Measurements from ENCODE around the gene CNGA4. TPM values are rescaled to one million over a fixed set of nuclear protein-coding genes. Genes with fewer than 3 reads are reported as not detected.

Gene CNGA4
- total RNA-seq, 2 experiments from 2014 or later, result 0.20 to 0.30 TPM

DNA sequence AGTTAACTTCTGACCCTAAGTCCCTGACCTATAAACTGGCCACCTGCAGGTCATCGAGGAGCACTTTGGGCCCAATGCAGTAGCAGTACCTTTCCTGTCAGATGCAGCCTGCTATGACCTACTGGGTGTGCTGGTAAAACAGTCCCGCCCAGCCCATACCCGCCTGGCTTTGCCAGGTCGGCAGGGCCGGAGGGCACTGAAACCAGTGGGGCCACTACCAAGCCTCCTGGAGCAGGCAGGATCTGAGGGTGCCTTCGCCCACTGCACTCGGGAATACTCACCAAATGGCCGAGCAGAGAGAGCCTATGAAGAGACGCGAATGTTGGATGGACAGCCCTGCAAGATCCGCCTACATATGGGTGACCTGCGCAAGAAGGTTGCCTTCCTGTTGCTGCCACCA lies 29.1 kb upstream of the CNGA4 start:
- Mint-ChIP-seq H3K27me3 (no peaks in the 10 kb centered on the region), H3K36me3 (ENCODE audit: low read depth) (peaks cover 15% of the 10 kb centered on the region), H3K4me3 (no peak overlapping the region), H3K9me3 (no peaks in the 10 kb centered on the region), H3K27ac (no peak overlapping the region), H3K4me1 (no peaks in the 10 kb centered on the region)
- POLR2A ChIA-PET, result no interaction called here
- DNase-seq, result no peak
- CTCF ChIA-PET, result no interaction called here

DNA sequence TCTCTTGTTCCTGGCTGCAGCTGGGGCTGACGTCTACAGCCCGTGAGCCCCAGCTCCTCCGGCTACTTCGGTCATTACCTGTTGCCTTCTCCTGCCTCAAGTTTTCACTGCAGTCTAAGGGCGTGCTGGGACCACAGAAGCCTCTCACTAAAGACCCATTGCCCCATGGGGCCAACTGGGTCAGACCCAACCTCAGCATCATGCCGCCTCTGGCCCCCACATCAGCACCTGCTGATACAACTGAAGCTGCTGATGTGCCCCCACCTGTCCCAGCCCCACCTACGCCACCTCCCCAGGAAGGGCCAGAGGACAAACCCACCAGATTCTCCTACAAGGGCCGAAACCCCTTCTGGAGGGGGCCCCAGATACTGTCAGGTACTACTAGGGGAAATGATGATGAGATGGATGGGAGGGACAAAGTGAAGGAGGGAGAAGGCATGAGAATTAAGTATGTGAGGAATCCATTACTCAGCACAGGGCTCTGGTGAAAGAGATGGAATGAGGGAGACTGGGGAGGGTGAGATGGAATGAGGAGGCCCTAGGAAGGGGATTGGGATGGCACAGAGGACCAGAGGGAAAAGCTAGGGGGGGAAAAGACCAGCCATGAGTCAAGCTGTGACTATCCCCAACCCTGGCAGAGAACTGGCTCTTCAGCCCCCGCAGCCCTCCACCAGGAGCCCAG lies 28.5 kb upstream of the CNGA4 start:
- Mint-ChIP-seq H3K27me3 (no peaks in the 10 kb centered on the region), H3K4me3 (no peak overlapping the region), H3K36me3 (ENCODE audit: low read depth) (peaks cover 17% of the 10 kb centered on the region), H3K4me1 (no peaks in the 10 kb centered on the region), H3K27ac (no peak overlapping the region), H3K9me3 (no peaks in the 10 kb centered on the region)
- CTCF ChIA-PET, result no interaction called here
- DNase-seq, result no peak
- POLR2A ChIA-PET, result no interaction called here

DNA sequence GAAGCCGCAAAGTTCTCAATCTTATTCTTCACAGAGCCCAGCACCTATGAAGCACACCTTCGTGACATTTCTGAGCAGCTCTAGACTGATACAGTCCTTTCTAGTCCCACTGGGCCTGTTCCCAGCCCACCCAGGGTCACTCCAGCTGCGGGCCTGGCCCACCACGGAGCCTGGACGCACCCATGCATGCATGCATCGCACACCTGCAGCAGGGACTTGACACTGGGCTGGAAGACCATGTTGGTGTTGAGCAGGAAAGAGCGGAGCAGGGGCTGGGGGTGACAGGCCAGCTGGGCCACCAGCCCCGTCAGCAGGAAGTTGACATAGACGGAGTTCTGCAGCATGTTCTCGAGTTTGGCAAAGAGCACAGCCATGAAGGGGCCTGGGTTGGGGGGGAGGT lies 24.4 kb upstream of the CNGA4 start:
- Mint-ChIP-seq H3K36me3 (ENCODE audit: low read depth) (peaks cover 19% of the 10 kb centered on the region), H3K27me3 (no peaks in the 10 kb centered on the region), H3K27ac (no peak overlapping the region), H3K4me1 (peaks cover 5% of the 10 kb centered on the region), H3K4me3 (no peak overlapping the region), H3K9me3 (no peaks in the 10 kb centered on the region)
- ChIA-PET POLR2A (no interaction called here), CTCF (no interaction called here)
- DNase-seq, result no peak

DNA sequence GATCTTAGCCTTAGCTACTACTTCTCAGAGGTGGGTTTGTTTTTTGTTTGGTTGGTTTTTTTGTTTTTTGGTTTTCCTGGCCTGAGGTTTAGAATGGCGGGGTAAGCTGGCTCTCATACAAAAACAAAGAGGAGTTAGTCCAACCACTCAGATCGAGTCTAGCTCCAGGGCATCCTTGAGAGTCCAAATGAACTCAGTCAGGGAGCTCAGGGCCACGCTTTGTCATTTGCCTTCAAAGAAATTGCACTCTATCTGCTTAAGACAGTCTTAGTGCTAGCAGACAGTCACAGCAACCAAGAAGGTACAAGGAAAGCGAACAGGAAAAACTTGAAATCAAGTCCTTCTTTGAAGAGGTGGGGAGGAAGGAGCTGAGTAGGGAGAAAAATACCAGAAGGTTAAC lies 22.4 kb upstream of the CNGA4 start:
- ChIA-PET CTCF (interaction anchor here (0.7 to 1.8 kb wide), 3 partner anchors 34 to 146 kb away, joined by 3 to 4 read pairs (median 3); no protein-coding TSS in a partner anchor), POLR2A (interaction anchor here (0.9 to 2.3 kb wide), 2 partner anchors 18 to 41 kb away, joined by 3 to 7 read pairs; partner anchors contain the start of gene FHIP1B)
- no peaks in the 10 kb centered on the region for H3K9me3 Mint-ChIP-seq
- no peaks in the 10 kb centered on the region for H3K27me3 Mint-ChIP-seq
- peaks cover 9% of the 10 kb centered on the region for H3K4me1 Mint-ChIP-seq
- H3K4me3 Mint-ChIP-seq, result no peak overlapping the region
- no peak for DNase-seq
- H3K27ac Mint-ChIP-seq, result no peak overlapping the region
- H3K36me3 Mint-ChIP-seq (ENCODE audit: low read depth), result peaks cover 29% of the 10 kb centered on the region

DNA sequence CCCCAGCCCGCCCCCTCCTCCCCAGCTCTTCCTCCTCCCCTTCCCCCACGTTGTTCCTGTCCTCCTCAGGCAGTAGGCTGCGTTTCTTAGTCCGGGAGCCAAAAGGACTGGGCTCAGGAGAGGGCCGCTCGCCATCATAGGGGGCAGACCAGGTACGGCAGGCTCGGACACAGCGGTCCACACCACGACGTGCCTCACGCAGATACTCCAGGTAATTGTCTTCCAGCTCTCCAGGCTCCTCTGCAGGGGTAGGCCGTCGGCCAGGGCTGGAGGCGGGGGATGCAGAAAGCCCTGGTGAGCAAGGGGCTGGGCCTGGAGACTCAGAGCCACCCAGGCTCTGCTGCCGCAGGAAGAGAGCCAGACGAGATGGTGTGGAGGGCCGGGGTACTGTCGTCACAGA lies 21.2 kb upstream of the CNGA4 start:
- Mint-ChIP-seq H3K27ac (no peak overlapping the region), H3K36me3 (ENCODE audit: low read depth) (peaks cover 37% of the 10 kb centered on the region), H3K27me3 (no peaks in the 10 kb centered on the region), H3K9me3 (no peaks in the 10 kb centered on the region), H3K4me3 (no peak overlapping the region), H3K4me1 (peaks cover 9% of the 10 kb centered on the region)
- no peak for DNase-seq
- ChIA-PET CTCF (no interaction called here), POLR2A (interaction anchor here (1.1 kb wide), 1 partner anchor 12 kb away, joined by 3 read pairs; no protein-coding TSS in a partner anchor)

DNA sequence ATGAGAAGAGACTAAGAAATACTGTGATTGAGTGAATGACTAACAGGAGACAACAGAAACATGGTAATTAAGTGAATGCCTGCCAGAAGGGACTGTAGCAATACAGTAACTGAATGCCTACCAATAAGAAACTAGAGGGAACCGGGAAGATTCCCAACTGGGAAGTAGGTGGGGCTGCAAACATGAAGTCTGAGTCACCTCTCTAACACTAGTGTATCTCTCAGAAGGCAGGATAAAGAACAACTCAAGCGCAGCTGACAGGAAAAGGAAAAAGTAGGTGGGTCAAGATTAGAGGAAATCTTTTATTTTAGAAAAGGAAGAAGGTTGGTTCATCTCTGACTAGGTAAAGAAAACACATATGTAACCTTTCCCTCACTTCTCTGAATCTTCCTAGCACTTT lies 19.5 kb upstream of the CNGA4 start:
- H3K4me3 Mint-ChIP-seq, result no peak overlapping the region
- H3K9me3 Mint-ChIP-seq, result no peaks in the 10 kb centered on the region
- no peak for DNase-seq
- peaks cover 9% of the 10 kb centered on the region for H3K4me1 Mint-ChIP-seq
- CTCF ChIA-PET, result no interaction called here
- POLR2A ChIA-PET, result interaction anchor here (1.1 kb wide), 1 partner anchor 184 kb away, joined by 3 read pairs; no protein-coding TSS in a partner anchor
- peaks cover 37% of the 10 kb centered on the region for H3K36me3 Mint-ChIP-seq (ENCODE audit: low read depth)
- H3K27me3 Mint-ChIP-seq, result no peaks in the 10 kb centered on the region
- no peak overlapping the region for H3K27ac Mint-ChIP-seq

DNA sequence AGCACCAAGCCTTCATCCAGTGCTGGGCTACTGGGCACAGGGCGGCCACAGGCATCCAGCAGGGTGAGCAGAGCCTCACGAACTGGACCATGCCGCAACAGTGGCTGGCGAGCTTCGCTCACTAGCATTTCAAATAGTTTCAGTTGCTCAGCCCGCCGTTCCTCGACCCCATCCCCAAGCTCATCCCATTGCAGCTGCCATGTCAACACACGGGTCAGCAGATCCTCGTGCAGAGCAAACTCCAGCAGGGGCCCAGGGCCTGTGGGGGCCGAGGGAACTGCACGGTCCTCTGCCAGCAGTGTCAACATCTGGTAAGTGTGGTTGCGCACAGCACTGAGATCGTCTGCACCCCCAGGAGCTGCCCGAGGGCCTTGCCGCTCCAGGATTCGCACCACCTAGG lies 15.0 kb upstream of the CNGA4 start:
- Mint-ChIP-seq H3K4me1 (peaks cover 17% of the 10 kb centered on the region), H3K27me3 (no peaks in the 10 kb centered on the region), H3K36me3 (ENCODE audit: low read depth) (peaks cover 29% of the 10 kb centered on the region), H3K27ac (no peak overlapping the region), H3K4me3 (no peak overlapping the region), H3K9me3 (no peaks in the 10 kb centered on the region)
- POLR2A ChIA-PET, result interaction anchor here (1.3 kb wide), 1 partner anchor 17 kb away, joined by 3 read pairs; no protein-coding TSS in a partner anchor
- DNase-seq, result no peak
- CTCF ChIA-PET, result no interaction called here

DNA sequence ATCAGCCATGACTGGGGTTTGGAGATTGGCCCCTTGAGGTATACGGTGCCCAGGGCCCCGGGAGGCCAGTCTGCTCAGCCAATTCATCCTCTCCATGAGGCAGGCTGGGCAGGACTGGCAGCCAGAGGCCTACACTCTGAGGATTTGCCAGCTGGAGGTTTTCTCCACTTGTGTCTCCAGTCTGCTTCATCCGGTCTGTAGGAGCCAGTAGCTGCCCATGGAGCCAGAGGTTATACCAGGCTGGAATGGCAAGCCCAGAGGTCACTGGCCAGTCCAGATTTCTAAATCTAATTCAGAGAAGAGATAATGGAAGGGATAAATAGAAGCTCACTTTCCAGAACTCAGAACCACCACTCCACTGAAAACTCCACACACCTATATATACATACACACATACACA lies 14.5 kb upstream of the CNGA4 start:
- Mint-ChIP-seq H3K9me3 (no peaks in the 10 kb centered on the region), H3K4me1 (peaks cover 16% of the 10 kb centered on the region), H3K36me3 (ENCODE audit: low read depth) (peaks cover 31% of the 10 kb centered on the region), H3K27ac (no peak overlapping the region), H3K4me3 (no peak overlapping the region), H3K27me3 (no peaks in the 10 kb centered on the region)
- ChIA-PET POLR2A (interaction anchor here (1.3 kb wide), 1 partner anchor 18 kb away, joined by 3 read pairs; no protein-coding TSS in a partner anchor), CTCF (no interaction called here)
- no peak for DNase-seq

DNA sequence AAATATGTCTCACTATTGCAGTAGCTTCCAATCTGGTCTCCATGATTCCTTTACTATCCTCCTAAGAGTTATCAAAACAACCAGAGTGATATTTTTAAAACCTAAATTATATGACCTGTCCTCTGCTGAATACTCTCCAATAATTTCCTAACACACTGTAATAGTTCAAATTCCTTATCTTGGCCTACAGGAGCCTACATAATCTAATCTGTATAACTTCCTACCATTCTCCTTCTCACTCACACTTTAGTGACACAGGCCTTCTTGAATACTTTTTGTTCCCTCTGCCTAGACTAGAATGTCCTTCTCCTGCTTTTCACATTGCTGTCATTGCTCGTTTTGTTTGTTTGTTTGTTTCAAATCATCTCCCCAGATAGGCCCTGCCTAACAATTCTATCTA lies 13.9 kb upstream of the CNGA4 start:
- POLR2A ChIA-PET, result interaction anchor here (1.3 kb wide), 2 partner anchors 10 to 19 kb away, joined by 3 read pairs; no protein-coding TSS in a partner anchor
- no peak overlapping the region for H3K4me3 Mint-ChIP-seq
- no peaks in the 10 kb centered on the region for H3K27me3 Mint-ChIP-seq
- no peak for DNase-seq
- CTCF ChIA-PET, result no interaction called here
- peaks cover 17% of the 10 kb centered on the region for H3K4me1 Mint-ChIP-seq
- no peak overlapping the region for H3K27ac Mint-ChIP-seq
- peaks cover 30% of the 10 kb centered on the region for H3K36me3 Mint-ChIP-seq (ENCODE audit: low read depth)
- H3K9me3 Mint-ChIP-seq, result no peaks in the 10 kb centered on the region

DNA sequence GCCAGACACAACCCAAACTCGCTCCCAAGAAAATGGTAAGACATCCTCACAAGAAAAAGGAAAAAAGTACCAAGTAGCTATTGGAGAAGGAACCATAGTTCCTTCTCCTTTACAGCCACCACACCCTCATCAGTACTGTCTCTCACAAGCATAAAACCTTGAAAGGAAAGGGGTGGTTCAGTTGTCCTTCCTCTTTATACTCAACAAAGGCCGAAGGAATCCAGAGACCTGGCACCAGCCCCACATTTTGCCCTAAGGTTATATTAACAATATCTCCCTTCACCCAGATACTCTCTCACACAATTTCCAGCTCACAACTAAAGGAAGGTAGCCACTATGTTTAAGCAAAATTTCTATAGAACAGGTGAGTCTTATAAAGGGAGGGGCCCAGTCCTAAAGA lies 13.0 kb upstream of the CNGA4 start:
- H3K4me3 Mint-ChIP-seq, result no peak overlapping the region
- no peak for DNase-seq
- H3K4me1 Mint-ChIP-seq, result peaks cover 25% of the 10 kb centered on the region
- H3K27ac Mint-ChIP-seq, result no peak overlapping the region
- ChIA-PET CTCF (no interaction called here), POLR2A (interaction anchor here (1.3 kb wide), 1 partner anchor 10 kb away, joined by 3 read pairs; no protein-coding TSS in a partner anchor)
- H3K36me3 Mint-ChIP-seq (ENCODE audit: low read depth), result peaks cover 24% of the 10 kb centered on the region
- H3K27me3 Mint-ChIP-seq, result no peaks in the 10 kb centered on the region
- H3K9me3 Mint-ChIP-seq, result no peaks in the 10 kb centered on the region

DNA sequence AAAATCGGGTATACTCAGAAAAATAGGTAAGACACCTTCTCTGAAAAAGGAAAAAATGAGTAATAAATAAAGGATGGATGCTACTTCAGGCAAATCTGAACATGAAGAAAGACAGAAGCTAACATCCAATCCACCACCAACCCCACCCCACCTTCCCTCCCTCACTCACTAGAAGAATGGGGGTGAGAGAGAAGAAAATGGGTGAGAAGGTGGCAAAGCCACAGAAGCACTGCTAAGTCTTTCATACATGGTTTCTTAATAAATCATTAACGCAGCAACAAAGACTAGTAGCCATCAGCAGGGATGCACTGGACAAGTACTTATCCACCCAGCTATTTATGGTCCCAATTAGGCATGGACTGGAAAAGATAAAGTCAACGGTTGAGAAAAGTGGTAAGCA lies 10.4 kb upstream of the CNGA4 start:
- no peaks in the 10 kb centered on the region for H3K9me3 Mint-ChIP-seq
- POLR2A ChIA-PET, result no interaction called here
- H3K27me3 Mint-ChIP-seq, result no peaks in the 10 kb centered on the region
- no peak overlapping the region for H3K4me3 Mint-ChIP-seq
- CTCF ChIA-PET, result interaction anchor here (0.8 to 1.4 kb wide), 2 partner anchors 22 to 150 kb away, joined by 3 to 4 read pairs; no protein-coding TSS in a partner anchor
- H3K36me3 Mint-ChIP-seq (ENCODE audit: low read depth), result peaks cover 15% of the 10 kb centered on the region
- H3K4me1 Mint-ChIP-seq, result peaks cover 38% of the 10 kb centered on the region
- H3K27ac Mint-ChIP-seq, result no peak overlapping the region
- no peak for DNase-seq

DNA sequence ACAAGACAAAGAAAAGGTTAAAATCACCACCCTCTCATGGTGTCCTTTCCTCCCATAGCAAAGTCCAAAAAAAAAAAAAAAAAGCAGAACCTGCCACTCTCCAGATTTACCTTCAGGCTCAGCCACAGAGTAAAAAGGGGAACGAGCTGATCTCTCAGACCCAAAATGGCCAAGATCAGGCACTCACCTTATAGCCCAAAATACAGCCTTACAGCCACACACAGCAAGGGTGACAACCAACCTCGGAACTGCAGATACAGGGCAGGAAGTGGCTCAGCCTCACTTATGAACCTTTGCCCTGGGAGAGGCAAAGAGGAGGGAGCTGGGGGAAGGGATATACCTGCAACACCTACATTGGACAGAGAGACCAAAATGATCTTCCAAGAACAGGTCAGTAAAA lies 9.0 kb upstream of the CNGA4 start:
- no peak overlapping the region for H3K27ac Mint-ChIP-seq
- CTCF ChIA-PET, result interaction anchor here (1.2 to 1.6 kb wide), 2 partner anchors 21 to 133 kb away, joined by 3 read pairs; no protein-coding TSS in a partner anchor

DNA sequence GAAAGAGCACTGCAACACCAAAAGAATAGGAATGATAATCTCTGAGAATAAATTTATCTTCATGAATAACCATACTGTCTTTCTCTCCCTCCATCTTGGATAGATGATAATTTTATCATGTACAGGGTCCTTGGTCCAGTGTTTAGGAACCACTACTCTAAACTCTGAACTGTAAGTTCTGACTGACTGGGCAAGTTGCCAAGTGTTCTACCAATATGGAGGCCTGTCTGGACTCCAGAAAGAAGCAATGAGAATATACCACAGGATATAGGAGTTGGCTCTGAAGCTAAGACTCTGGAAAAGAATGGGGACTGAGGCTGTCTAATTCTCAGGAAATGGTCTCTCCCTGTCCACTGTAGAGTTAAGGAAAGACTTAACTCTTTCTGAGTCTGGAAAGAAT lies 6.0 kb upstream of the CNGA4 start:
- H3K36me3 Mint-ChIP-seq (ENCODE audit: low read depth), result peaks cover 6% of the 10 kb centered on the region
- ChIA-PET POLR2A (no interaction called here), CTCF (interaction anchor here (0.6 to 3.3 kb wide), 2 partner anchors 19 to 131 kb away, joined by 3 to 17 read pairs; no protein-coding TSS in a partner anchor)
- H3K27me3 Mint-ChIP-seq, result no peaks in the 10 kb centered on the region
- DNase-seq, result no peak
- H3K27ac Mint-ChIP-seq, result no peak overlapping the region
- H3K9me3 Mint-ChIP-seq, result no peaks in the 10 kb centered on the region
- H3K4me1 Mint-ChIP-seq, result peaks cover 46% of the 10 kb centered on the region
- peak overlapping the region; percentile 23 for H3K4me3 Mint-ChIP-seq

More for the DNA sequence above, 9.0 kb upstream of the CNGA4 start:
- no peaks in the 10 kb centered on the region for H3K27me3 Mint-ChIP-seq
- H3K9me3 Mint-ChIP-seq, result no peaks in the 10 kb centered on the region
- DNase-seq, result peak; percentile 50
- no peak overlapping the region for H3K4me3 Mint-ChIP-seq
- POLR2A ChIA-PET, result interaction anchor here (1.3 to 1.8 kb wide), 2 partner anchors 13 to 90 kb away, joined by 3 to 6 read pairs; partner anchors contain the start of gene CAVIN3
- peaks cover 49% of the 10 kb centered on the region for H3K4me1 Mint-ChIP-seq
- peaks cover 12% of the 10 kb centered on the region for H3K36me3 Mint-ChIP-seq (ENCODE audit: low read depth)

All from activated CD4-positive, alpha-beta memory T cell treated with anti-CD3 and anti-CD28 coated beads, Interleukin-2, amount 10 ng/mL, durations not matched to agents 7 days and 5 days (primary cell).